SK-N-MC (cell line): ENCODE results near the gene IFNGR2.

Experiments
- EZH2 ChIP-seq: fragments of 200-600 bp; sonication (generic); IDR thresholded peaks from one replicate; pipeline ENCODE4 v1.6.1; 2017; ENCODE audit warnings: antibody characterized with exemption
- POLR2AphosphoS5 ChIP-seq: IDR thresholded peaks from 2 replicates; pipeline ENCODE4 v1.6.1; 2012; ENCODE audit warnings: mild to moderate bottlenecking, low read depth, low read length, borderline replicate concordance

GRCh38 chr21:33368124-33368523 is 35.1 kb upstream of the IFNGR2 start:
- TF ChIP-seq EZH2 (no peak), POLR2AphosphoS5 (no peak)
